SU-DHL-6 (cell line): ENCODE measurements around the gene GRIK3.

Experiments used
- H2AFZ ChIP-seq: fragments of 200-600 bp; sonication (generic); 2 replicates; pipeline ENCODE4 v1.6.1; 2014; ENCODE audit warnings: low read depth, mild to moderate bottlenecking, moderate library complexity, mixed read lengths, antibody characterized with exemption, low read length; ENCODE audit not compliant: severe bottlenecking
- H3F3A ChIP-seq: fragments of 200-600 bp; shearing (Covaris generic); 2 replicates; pipeline ENCODE4 v1.6.0; 2016; ENCODE audit warnings: antibody characterized with exemption, mild to moderate bottlenecking; ENCODE audit not compliant: insufficient read depth
- H3K27ac ChIP-seq: fragments of 200-600 bp; sonication (generic); 2 replicates; pipeline ENCODE4 v1.5.1; 2016; ENCODE audit warnings: low read depth, mild to moderate bottlenecking, low read length, moderate library complexity, mixed read lengths
- H3K27me3 ChIP-seq: fragments of 200-600 bp; sonication (generic), shearing (Covaris generic); 2 replicates; pipeline ENCODE4 v1.6.0; 2014; ENCODE audit warnings: mild to moderate bottlenecking, low read length
- H3K36me3 ChIP-seq: fragments of 200-600 bp; sonication (generic); 2 replicates; pipeline ENCODE4 v1.6.1; 2014; ENCODE audit warnings: mild to moderate bottlenecking, low read length, mixed read lengths
- H3K4me2 ChIP-seq: fragments of 300-600, 200-600 bp; shearing (Covaris generic), sonication (generic); 2 replicates; pipeline ENCODE4 v1.6.0; 2014; ENCODE audit warnings: low read length, low read depth, mild to moderate bottlenecking; ENCODE audit not compliant: poor library complexity, severe bottlenecking
- H3K4me3 ChIP-seq: fragments of 200-600 bp; sonication (generic); 2 replicates; pipeline ENCODE4 v1.5.1; 2014; ENCODE audit warnings: antibody characterized with exemption, low read length, mild to moderate bottlenecking, mixed read lengths; ENCODE audit not compliant: insufficient read depth, poor library complexity, severe bottlenecking
- H3K79me2 ChIP-seq: fragments of 200-600 bp; sonication (generic); 2 replicates; pipeline ENCODE4 v1.6.1; 2014; ENCODE audit warnings: mild to moderate bottlenecking, low read length, moderate library complexity; ENCODE audit not compliant: insufficient read depth
- H3K9ac ChIP-seq: fragments of 200-600 bp; sonication (generic); 2 replicates; pipeline ENCODE4 v1.7.0; 2014; ENCODE audit warnings: mild to moderate bottlenecking, low read length
- H3K9me2 ChIP-seq: fragments of 200-600 bp; sonication (generic); replicated peaks from 2 replicates; pipeline ENCODE4 v1.6.1; 2014; ENCODE audit warnings: low read length; ENCODE audit not compliant: insufficient read depth
- H3K9me3 ChIP-seq: fragments of 200-600 bp; sonication (generic); 2 replicates; pipeline ENCODE4 v1.6.1; 2014; ENCODE audit warnings: low read length, mixed read lengths; ENCODE audit not compliant: insufficient read depth
- H4K20me1 ChIP-seq: fragments of 200-600 bp; sonication (generic); 2 replicates; pipeline ENCODE4 v1.6.1; 2014; ENCODE audit warnings: low read depth, mild to moderate bottlenecking, antibody characterized with exemption, low read length, moderate library complexity, mixed read lengths
- EZH2phosphoT487 ChIP-seq: fragments of 200-600 bp; sonication (generic), shearing (Covaris generic); conservative IDR thresholded peaks from 2 replicates; pipeline ENCODE4 v1.6.1; 2018; ENCODE audit warnings: mild to moderate bottlenecking, antibody characterized with exemption, low read length, moderate library complexity, mixed read lengths
- TF ChIP-seq, protein P1 (sequence below): fragments of 200-600 bp; sonication (generic); IDR thresholded peaks from one replicate; pipeline ENCODE4 v1.5.1; 2017; ENCODE audit warnings: antibody characterized with exemption, mild to moderate bottlenecking, low read length, moderate library complexity; ENCODE audit not compliant: insufficient read depth, poor library complexity, severe bottlenecking

Gene GRIK3

GRCh38 chr1:37055631-37056030, 21.3 kb upstream of the GRIK3 start:
- TF ChIP-seq, protein P1, sequence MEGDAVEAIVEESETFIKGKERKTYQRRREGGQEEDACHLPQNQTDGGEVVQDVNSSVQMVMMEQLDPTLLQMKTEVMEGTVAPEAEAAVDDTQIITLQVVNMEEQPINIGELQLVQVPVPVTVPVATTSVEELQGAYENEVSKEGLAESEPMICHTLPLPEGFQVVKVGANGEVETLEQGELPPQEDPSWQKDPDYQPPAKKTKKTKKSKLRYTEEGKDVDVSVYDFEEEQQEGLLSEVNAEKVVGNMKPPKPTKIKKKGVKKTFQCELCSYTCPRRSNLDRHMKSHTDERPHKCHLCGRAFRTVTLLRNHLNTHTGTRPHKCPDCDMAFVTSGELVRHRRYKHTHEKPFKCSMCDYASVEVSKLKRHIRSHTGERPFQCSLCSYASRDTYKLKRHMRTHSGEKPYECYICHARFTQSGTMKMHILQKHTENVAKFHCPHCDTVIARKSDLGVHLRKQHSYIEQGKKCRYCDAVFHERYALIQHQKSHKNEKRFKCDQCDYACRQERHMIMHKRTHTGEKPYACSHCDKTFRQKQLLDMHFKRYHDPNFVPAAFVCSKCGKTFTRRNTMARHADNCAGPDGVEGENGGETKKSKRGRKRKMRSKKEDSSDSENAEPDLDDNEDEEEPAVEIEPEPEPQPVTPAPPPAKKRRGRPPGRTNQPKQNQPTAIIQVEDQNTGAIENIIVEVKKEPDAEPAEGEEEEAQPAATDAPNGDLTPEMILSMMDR = no peak
- 0 out of 2 replicates have a peak, but pooled peaks have one; percentile 45 for TF ChIP-seq EZH2phosphoT487
- Histone ChIP-seq H3K27me3 (no peaks in the 10 kb centered on the region), H3K4me2 (no peak overlapping the region), H2AFZ (no peak overlapping the region), H3K9me2 (no peaks in the 10 kb centered on the region), H3F3A (no peaks in the 10 kb centered on the region), H3K9ac (no peak overlapping the region), H3K36me3 (no peaks in the 10 kb centered on the region), H3K27ac (no peak overlapping the region), H4K20me1 (no peaks in the 10 kb centered on the region), H3K79me2 (no peaks in the 10 kb centered on the region), H3K4me3 (no peak overlapping the region), H3K9me3 (no peaks in the 10 kb centered on the region)

DNA sequence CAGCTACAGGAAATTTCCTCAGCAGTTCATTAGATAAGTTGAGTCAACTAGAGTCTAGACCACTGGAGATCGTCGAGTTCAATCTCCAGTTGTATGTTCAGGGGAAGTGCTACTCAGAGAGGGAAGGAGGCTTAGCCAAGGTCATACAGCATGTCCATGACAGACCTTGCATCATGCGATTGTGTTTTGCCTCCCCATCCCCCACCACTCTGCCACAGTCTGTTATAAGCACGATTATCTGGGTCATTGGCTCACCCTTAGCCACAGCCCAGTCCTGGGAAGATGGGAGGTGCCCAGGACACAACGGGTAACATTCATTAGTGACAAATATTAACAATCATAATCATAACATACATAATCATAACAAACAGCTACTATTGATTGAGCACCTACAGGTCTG, 18.9 kb upstream of the GRIK3 start:
- no peaks in the 10 kb centered on the region for H3K36me3 ChIP-seq
- no peak overlapping the region for H3K27ac ChIP-seq
- H3K9ac ChIP-seq = no peak overlapping the region
- no peaks in the 10 kb centered on the region for H3K9me3 ChIP-seq
- no peak overlapping the region for H2AFZ ChIP-seq
- TF ChIP-seq EZH2phosphoT487 = no peak
- TF ChIP-seq, protein P1 = no peak
- no peak overlapping the region for H3K4me3 ChIP-seq
- no peaks in the 10 kb centered on the region for H3K27me3 ChIP-seq
- H3K9me2 ChIP-seq = no peaks in the 10 kb centered on the region
- no peaks in the 10 kb centered on the region for H3F3A ChIP-seq
- no peaks in the 10 kb centered on the region for H4K20me1 ChIP-seq
- no peaks in the 10 kb centered on the region for H3K79me2 ChIP-seq
- no peak overlapping the region for H3K4me2 ChIP-seq

DNA sequence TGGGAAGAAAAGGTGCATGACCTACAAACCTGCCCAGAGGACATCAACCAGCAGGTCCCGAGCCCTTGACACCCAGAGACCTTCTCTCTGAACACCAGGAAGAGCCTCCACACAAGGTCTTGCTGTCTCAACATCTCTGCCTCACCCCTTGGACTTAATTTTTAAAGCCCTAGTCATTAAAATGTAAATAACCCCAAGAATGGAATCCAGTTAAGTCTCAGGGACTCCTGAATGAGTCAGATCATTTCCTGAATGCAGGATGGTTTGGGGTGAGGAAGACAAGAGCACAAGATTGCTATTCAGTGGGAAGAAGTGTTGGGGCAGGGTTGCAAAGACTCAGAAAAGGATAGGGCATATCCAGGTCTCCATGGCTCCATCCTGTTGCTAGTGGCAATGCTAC, 17.8 kb upstream of the GRIK3 start:
- Histone ChIP-seq H3K4me2 (no peak overlapping the region), H3K9me2 (no peaks in the 10 kb centered on the region), H3K4me3 (no peak overlapping the region), H3K79me2 (no peaks in the 10 kb centered on the region), H3K9ac (no peak overlapping the region), H3K9me3 (no peaks in the 10 kb centered on the region), H3K27me3 (no peaks in the 10 kb centered on the region), H3K27ac (no peak overlapping the region), H3F3A (no peaks in the 10 kb centered on the region), H4K20me1 (no peaks in the 10 kb centered on the region), H3K36me3 (no peaks in the 10 kb centered on the region), H2AFZ (no peak overlapping the region)
- TF ChIP-seq EZH2phosphoT487 = no peak
- TF ChIP-seq, protein P1 = no peak
